ENCODE results near the gene PRSS3. TPM values are rescaled to one million over a fixed set of nuclear protein-coding genes. Genes with fewer than 3 reads are reported as not detected.

Gene PRSS3
- total and polyA plus RNA-seq, 9 of the 15 experiments (the other 6 are each of a cell fraction or from before 2014, with no cell fraction given) = 0.35 to 0.42 TPM; not detected in 7

DNA sequence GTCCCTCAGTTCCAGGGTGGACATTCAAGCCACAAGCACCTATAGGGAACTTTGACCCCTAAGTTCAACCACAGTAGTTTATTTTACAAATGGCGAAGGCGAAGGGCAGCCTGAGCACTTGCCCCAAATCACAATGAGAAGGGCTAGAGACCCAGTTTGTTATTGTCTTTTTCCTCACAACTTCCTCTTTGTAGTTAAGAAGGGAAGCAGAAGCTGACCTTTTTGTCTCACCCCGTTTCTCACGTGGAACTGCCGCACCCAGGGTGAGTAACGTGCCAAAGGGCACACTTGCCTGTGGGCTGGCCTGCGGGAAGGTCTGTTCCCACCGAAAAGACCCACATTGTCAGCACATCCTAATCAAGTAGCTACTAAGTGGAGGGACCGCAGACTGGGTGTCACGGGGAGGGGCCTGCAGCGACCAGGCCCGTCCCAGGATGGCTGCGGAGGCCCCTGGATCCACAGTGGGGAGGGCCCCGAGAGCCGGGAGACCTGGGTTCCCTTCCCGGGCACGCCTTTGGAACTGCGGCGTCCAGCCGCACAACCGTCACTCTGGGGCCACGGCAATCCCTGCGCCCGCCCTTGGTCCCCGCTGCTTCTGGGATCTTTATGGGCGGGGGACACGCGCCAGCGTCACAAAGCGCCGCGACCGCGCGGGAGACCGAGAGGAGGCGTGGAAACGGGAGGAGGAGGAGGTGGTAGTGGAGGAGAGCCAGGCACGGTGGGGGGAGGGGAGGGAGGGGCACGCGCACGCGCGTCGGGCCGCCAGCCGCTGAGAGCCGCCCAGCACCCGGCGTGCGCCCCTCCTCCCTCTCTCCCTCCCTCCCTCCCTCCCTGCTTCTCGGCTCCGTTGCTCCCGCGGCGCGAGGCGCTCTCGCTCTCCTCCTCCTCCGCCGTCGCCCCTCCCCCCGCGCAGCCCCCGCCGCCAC, 21.2 kb downstream of the PRSS3 start, which contains the start of gene UBE2R2 (continued):
- TF ChIP-seq, protein P1, sequence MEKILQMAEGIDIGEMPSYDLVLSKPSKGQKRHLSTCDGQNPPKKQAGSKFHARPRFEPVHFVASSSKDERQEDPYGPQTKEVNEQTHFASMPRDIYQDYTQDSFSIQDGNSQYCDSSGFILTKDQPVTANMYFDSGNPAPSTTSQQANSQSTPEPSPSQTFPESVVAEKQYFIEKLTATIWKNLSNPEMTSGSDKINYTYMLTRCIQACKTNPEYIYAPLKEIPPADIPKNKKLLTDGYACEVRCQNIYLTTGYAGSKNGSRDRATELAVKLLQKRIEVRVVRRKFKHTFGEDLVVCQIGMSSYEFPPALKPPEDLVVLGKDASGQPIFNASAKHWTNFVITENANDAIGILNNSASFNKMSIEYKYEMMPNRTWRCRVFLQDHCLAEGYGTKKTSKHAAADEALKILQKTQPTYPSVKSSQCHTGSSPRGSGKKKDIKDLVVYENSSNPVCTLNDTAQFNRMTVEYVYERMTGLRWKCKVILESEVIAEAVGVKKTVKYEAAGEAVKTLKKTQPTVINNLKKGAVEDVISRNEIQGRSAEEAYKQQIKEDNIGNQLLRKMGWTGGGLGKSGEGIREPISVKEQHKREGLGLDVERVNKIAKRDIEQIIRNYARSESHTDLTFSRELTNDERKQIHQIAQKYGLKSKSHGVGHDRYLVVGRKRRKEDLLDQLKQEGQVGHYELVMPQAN (IDR thresholded peaks at IDR 0.05; ENCODE audit: borderline replicate concordance) = peak; percentile 32; the same call in 1 of the 2 replicates
- no peak for TF ChIP-seq TEAD4 (IDR thresholded peaks at IDR 0.05; ENCODE audit: low read length)
- no peak for TF ChIP-seq TEAD4 (CRISPR knock-in tag; IDR thresholded peaks at IDR 0.05; ENCODE audit: borderline replicate concordance)
- TF ChIP-seq, protein P2, sequence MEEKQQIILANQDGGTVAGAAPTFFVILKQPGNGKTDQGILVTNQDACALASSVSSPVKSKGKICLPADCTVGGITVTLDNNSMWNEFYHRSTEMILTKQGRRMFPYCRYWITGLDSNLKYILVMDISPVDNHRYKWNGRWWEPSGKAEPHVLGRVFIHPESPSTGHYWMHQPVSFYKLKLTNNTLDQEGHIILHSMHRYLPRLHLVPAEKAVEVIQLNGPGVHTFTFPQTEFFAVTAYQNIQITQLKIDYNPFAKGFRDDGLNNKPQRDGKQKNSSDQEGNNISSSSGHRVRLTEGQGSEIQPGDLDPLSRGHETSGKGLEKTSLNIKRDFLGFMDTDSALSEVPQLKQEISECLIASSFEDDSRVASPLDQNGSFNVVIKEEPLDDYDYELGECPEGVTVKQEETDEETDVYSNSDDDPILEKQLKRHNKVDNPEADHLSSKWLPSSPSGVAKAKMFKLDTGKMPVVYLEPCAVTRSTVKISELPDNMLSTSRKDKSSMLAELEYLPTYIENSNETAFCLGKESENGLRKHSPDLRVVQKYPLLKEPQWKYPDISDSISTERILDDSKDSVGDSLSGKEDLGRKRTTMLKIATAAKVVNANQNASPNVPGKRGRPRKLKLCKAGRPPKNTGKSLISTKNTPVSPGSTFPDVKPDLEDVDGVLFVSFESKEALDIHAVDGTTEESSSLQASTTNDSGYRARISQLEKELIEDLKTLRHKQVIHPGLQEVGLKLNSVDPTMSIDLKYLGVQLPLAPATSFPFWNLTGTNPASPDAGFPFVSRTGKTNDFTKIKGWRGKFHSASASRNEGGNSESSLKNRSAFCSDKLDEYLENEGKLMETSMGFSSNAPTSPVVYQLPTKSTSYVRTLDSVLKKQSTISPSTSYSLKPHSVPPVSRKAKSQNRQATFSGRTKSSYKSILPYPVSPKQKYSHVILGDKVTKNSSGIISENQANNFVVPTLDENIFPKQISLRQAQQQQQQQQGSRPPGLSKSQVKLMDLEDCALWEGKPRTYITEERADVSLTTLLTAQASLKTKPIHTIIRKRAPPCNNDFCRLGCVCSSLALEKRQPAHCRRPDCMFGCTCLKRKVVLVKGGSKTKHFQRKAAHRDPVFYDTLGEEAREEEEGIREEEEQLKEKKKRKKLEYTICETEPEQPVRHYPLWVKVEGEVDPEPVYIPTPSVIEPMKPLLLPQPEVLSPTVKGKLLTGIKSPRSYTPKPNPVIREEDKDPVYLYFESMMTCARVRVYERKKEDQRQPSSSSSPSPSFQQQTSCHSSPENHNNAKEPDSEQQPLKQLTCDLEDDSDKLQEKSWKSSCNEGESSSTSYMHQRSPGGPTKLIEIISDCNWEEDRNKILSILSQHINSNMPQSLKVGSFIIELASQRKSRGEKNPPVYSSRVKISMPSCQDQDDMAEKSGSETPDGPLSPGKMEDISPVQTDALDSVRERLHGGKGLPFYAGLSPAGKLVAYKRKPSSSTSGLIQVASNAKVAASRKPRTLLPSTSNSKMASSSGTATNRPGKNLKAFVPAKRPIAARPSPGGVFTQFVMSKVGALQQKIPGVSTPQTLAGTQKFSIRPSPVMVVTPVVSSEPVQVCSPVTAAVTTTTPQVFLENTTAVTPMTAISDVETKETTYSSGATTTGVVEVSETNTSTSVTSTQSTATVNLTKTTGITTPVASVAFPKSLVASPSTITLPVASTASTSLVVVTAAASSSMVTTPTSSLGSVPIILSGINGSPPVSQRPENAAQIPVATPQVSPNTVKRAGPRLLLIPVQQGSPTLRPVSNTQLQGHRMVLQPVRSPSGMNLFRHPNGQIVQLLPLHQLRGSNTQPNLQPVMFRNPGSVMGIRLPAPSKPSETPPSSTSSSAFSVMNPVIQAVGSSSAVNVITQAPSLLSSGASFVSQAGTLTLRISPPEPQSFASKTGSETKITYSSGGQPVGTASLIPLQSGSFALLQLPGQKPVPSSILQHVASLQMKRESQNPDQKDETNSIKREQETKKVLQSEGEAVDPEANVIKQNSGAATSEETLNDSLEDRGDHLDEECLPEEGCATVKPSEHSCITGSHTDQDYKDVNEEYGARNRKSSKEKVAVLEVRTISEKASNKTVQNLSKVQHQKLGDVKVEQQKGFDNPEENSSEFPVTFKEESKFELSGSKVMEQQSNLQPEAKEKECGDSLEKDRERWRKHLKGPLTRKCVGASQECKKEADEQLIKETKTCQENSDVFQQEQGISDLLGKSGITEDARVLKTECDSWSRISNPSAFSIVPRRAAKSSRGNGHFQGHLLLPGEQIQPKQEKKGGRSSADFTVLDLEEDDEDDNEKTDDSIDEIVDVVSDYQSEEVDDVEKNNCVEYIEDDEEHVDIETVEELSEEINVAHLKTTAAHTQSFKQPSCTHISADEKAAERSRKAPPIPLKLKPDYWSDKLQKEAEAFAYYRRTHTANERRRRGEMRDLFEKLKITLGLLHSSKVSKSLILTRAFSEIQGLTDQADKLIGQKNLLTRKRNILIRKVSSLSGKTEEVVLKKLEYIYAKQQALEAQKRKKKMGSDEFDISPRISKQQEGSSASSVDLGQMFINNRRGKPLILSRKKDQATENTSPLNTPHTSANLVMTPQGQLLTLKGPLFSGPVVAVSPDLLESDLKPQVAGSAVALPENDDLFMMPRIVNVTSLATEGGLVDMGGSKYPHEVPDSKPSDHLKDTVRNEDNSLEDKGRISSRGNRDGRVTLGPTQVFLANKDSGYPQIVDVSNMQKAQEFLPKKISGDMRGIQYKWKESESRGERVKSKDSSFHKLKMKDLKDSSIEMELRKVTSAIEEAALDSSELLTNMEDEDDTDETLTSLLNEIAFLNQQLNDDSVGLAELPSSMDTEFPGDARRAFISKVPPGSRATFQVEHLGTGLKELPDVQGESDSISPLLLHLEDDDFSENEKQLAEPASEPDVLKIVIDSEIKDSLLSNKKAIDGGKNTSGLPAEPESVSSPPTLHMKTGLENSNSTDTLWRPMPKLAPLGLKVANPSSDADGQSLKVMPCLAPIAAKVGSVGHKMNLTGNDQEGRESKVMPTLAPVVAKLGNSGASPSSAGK (IDR thresholded peaks at IDR 0.05) = peak; percentile 61
- TF ChIP-seq MTA3 (IDR thresholded peaks at IDR 0.05; ENCODE audit: borderline replicate concordance) = peak; percentile 80; the same call in 1 of the 2 replicates
- TF ChIP-seq SMARCE1 (IDR thresholded peaks at IDR 0.05) = peak; percentile 39; the same call in 1 of the 2 replicates
- no peak for TF ChIP-seq ZNF124 (CRISPR knock-in tag; IDR thresholded peaks at IDR 0.05)
- TF ChIP-seq, protein P3, sequence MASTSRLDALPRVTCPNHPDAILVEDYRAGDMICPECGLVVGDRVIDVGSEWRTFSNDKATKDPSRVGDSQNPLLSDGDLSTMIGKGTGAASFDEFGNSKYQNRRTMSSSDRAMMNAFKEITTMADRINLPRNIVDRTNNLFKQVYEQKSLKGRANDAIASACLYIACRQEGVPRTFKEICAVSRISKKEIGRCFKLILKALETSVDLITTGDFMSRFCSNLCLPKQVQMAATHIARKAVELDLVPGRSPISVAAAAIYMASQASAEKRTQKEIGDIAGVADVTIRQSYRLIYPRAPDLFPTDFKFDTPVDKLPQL (IDR thresholded peaks at IDR 0.05; ENCODE audit: extremely low read depth, insufficient read length) = no peak
- TF ChIP-seq, protein P4, sequence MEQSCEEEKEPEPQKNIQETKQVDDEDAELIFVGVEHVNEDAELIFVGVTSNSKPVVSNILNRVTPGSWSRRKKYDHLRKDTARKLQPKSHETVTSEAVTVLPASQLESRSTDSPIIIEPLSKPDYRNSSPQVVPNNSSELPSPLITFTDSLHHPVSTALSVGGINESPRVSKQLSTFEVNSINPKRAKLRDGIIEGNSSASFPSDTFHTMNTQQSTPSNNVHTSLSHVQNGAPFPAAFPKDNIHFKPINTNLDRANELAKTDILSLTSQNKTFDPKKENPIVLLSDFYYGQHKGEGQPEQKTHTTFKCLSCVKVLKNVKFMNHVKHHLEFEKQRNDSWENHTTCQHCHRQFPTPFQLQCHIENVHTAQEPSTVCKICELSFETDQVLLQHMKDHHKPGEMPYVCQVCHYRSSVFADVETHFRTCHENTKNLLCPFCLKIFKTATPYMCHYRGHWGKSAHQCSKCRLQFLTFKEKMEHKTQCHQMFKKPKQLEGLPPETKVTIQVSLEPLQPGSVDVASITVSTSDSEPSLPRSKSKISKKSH (CRISPR knock-in tag; IDR thresholded peaks at IDR 0.05) = no peak
